ENCODE data around the gene USP7.
"Not testable (repeated sequence)": the region's sequence is repeated elsewhere in the genome, so short reads cannot be mapped to it uniquely, and the experiment has no call there.

USP7 gene

GRCh38 chr16:8986818-8987191 is 23.1 kb upstream of the USP7 start:
- no peaks in the 10 kb centered on the region for H3K27me3 ChIP-seq (ENCODE audit: insufficient read depth, poor library complexity, severe bottlenecking)
- TF ChIP-seq SPI1 (IDR thresholded peaks at IDR 0.05; ENCODE audit: borderline replicate concordance, low read depth) = no peak
- no peak for TF ChIP-seq POLR2AphosphoS5 (IDR thresholded peaks at IDR 0.05; ENCODE audit: low read depth)
- TF ChIP-seq GABPA (IDR thresholded peaks at IDR 0.05; ENCODE audit: low read depth) = no peak
- no peak for TF ChIP-seq CTCF (IDR thresholded peaks at IDR 0.05; ENCODE audit: insufficient read depth, low read length)
- no peak for TF ChIP-seq REST (IDR thresholded peaks at IDR 0.05; ENCODE audit: insufficient replicate concordance, low read depth)
- H3K27ac ChIP-seq (replicated peaks) = no peak overlapping the region
- no peak for DNase-seq (ENCODE audit: low read depth in 1 of 2, low spot score in 1 of 2)
- no peak overlapping the region for H3K4me3 ChIP-seq (replicated peaks; ENCODE audit: insufficient read depth, low read length)

GRCh38 chr16:8986111-8986510 is 22.4 kb upstream of the USP7 start:
- no peak overlapping the region for H3K27ac ChIP-seq (replicated peaks)

GRCh38 chr16:8982816-8983215 is 19.1 kb upstream of the USP7 start:
- no peak for TF ChIP-seq GABPA (IDR thresholded peaks at IDR 0.05; ENCODE audit: low read depth)
- no peaks in the 10 kb centered on the region for H3K27me3 ChIP-seq (ENCODE audit: insufficient read depth, poor library complexity, severe bottlenecking)
- DNase-seq (ENCODE audit: low read depth in 1 of 2, low spot score in 1 of 2) = no peak
- H3K4me3 ChIP-seq (replicated peaks; ENCODE audit: insufficient read depth, low read length) = no peak overlapping the region
- H3K27ac ChIP-seq (replicated peaks) = no peak overlapping the region

More at GRCh38 chr16:8986111-8986510, 22.4 kb upstream of the USP7 start:
- Histone ChIP-seq H3K4me3 (replicated peaks; ENCODE audit: insufficient read depth, low read length) (no peak overlapping the region), H3K27me3 (ENCODE audit: insufficient read depth, poor library complexity, severe bottlenecking) (no peaks in the 10 kb centered on the region)
- TF ChIP-seq GABPA (IDR thresholded peaks at IDR 0.05; ENCODE audit: low read depth) (no peak), POLR2AphosphoS5 (IDR thresholded peaks at IDR 0.05; ENCODE audit: low read depth) (no peak), CTCF (IDR thresholded peaks at IDR 0.05; ENCODE audit: insufficient read depth, low read length) (no peak), SPI1 (IDR thresholded peaks at IDR 0.05; ENCODE audit: borderline replicate concordance, low read depth) (no peak)
- no peak for DNase-seq (ENCODE audit: low read depth in 1 of 2, low spot score in 1 of 2)

GRCh38 chr16:8981901-8982300 is 18.2 kb upstream of the USP7 start:
- not testable (repeated sequence) for H3K27ac ChIP-seq (replicated peaks); H3K27me3 ChIP-seq (ENCODE audit: insufficient read depth, poor library complexity, severe bottlenecking); DNase-seq (ENCODE audit: low read depth in 1 of 2, low spot score in 1 of 2); H3K4me3 ChIP-seq (replicated peaks; ENCODE audit: insufficient read depth, low read length)

GRCh38 chr16:8976189-8976588 is 12.5 kb upstream of the USP7 start:
- H3K27ac ChIP-seq (replicated peaks); H3K4me3 ChIP-seq (replicated peaks; ENCODE audit: insufficient read depth, low read length); H3K27me3 ChIP-seq (ENCODE audit: insufficient read depth, poor library complexity, severe bottlenecking); DNase-seq (ENCODE audit: low read depth in 1 of 2, low spot score in 1 of 2): not testable (repeated sequence)

- Histone ChIP-seq H3K4me3 (replicated peaks; ENCODE audit: insufficient read depth, low read length) (no peak overlapping the region), H3K27ac (replicated peaks) (no peak overlapping the region), H3K27me3 (ENCODE audit: insufficient read depth, poor library complexity, severe bottlenecking) (no peaks in the 10 kb centered on the region)
- no peak for TF ChIP-seq SPI1 (IDR thresholded peaks at IDR 0.05; ENCODE audit: borderline replicate concordance, low read depth)
- TF ChIP-seq POLR2AphosphoS5 (IDR thresholded peaks at IDR 0.05; ENCODE audit: low read depth) = no peak
- no peak for TF ChIP-seq GABPA (IDR thresholded peaks at IDR 0.05; ENCODE audit: low read depth)
- DNase-seq (ENCODE audit: low read depth in 1 of 2, low spot score in 1 of 2) = no peak
These were observed 11.3 kb upstream of the USP7 start for GRCh38 chr16:8975039-8975438.

All from HL-60 (cell line).